ENCODE results near the gene CSMD2. TPM values are rescaled to one million over a fixed set of nuclear protein-coding genes. Genes with fewer than 3 reads are reported as not detected.

The CSMD2 gene
- polyA plus RNA-seq, 1 experiment = 2.3 TPM

DNA sequence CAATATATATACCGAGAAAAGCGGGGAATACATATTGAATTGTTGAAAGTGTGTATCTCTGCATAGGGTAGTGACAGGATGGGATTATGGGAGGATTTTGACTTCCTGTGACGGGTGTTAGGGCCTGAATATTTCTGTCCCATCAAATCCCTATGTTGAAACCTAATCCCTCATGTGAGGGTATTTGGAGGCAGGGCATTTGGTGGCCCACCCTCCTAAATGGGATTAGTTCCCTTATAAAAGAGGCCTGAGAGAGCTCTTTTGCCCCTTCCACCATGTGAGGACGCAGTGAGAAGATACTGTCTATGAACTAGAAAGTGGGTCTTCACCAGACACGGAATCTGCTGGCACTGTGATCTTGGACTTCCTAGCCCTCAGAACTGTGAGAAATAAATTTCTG is 555.3 kb downstream of the CSMD2 start:
- Histone ChIP-seq H3K27ac (ENCODE audit: low read depth, low read length) (no peak overlapping the region), H3K9me3 (ENCODE audit: control insufficient read depth, insufficient read depth, low read length) (no peaks in the 10 kb centered on the region; the same call in 1 of the 2 replicates), H3K27me3 (ENCODE audit: control insufficient read depth, insufficient read depth, low read length) (no peaks in the 10 kb centered on the region), H3K4me3 (ENCODE audit: low read depth, low read length) (no peak overlapping the region)
- no peak for DNase-seq (ENCODE audit: low read depth, low spot score)
- TF ChIP-seq, protein P1, sequence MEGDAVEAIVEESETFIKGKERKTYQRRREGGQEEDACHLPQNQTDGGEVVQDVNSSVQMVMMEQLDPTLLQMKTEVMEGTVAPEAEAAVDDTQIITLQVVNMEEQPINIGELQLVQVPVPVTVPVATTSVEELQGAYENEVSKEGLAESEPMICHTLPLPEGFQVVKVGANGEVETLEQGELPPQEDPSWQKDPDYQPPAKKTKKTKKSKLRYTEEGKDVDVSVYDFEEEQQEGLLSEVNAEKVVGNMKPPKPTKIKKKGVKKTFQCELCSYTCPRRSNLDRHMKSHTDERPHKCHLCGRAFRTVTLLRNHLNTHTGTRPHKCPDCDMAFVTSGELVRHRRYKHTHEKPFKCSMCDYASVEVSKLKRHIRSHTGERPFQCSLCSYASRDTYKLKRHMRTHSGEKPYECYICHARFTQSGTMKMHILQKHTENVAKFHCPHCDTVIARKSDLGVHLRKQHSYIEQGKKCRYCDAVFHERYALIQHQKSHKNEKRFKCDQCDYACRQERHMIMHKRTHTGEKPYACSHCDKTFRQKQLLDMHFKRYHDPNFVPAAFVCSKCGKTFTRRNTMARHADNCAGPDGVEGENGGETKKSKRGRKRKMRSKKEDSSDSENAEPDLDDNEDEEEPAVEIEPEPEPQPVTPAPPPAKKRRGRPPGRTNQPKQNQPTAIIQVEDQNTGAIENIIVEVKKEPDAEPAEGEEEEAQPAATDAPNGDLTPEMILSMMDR (IDR thresholded peaks at IDR 0.05; ENCODE audit: low read depth, low read length) = no peak
- ChIA-PET CTCF (interaction anchor here (0.6 to 2.0 kb wide), 5 partner anchors 23 to 554 kb away, joined by 3 to 16 read pairs (median 4); partner anchors contain the start of gene ZSCAN20), POLR2A (no interaction called here)

DNA sequence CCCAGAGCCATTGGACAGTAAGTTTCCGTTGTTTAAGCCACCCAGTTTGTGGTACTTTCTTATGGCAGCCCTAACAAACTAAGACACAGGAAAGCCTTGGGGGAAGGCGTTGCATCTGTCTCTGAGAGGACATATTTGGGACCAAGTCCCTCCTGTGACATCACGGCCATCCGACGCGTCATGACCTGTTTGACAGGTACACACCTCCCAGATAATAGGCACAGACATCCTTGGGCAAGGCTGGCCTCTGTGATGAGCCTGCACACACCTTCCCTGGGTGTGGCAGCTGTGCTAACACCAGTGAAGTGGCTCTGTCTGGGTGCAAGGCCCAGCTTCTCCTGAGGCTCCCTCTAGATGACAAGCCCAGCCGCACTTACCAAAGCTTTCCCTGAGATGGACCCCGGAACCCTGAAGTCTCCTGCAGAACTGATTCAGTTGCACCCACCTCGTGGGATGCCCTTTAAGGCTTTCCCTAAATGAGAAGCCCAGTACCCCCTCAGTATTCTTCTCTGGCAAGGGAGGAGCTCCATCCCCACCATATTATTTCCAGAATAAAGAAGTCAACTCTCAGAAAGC is 556.1 kb downstream of the CSMD2 start:
- Histone ChIP-seq H3K4me3 (ENCODE audit: low read depth, low read length) (no peak overlapping the region), H3K27me3 (ENCODE audit: control insufficient read depth, insufficient read depth, low read length) (no peaks in the 10 kb centered on the region), H3K9me3 (ENCODE audit: control insufficient read depth, insufficient read depth, low read length) (no peaks in the 10 kb centered on the region; the same call in 1 of the 2 replicates), H3K27ac (ENCODE audit: low read depth, low read length) (no peak overlapping the region)
- TF ChIP-seq, protein P1 (IDR thresholded peaks at IDR 0.05; ENCODE audit: low read depth, low read length) = no peak
- CTCF ChIA-PET = interaction anchor here (0.6 to 2.0 kb wide), 4 partner anchors 24 to 555 kb away, joined by 3 to 16 read pairs (median 5); partner anchors contain the start of gene ZSCAN20
- no peak for DNase-seq (ENCODE audit: low read depth, low spot score)
- POLR2A ChIA-PET = no interaction called here

DNA sequence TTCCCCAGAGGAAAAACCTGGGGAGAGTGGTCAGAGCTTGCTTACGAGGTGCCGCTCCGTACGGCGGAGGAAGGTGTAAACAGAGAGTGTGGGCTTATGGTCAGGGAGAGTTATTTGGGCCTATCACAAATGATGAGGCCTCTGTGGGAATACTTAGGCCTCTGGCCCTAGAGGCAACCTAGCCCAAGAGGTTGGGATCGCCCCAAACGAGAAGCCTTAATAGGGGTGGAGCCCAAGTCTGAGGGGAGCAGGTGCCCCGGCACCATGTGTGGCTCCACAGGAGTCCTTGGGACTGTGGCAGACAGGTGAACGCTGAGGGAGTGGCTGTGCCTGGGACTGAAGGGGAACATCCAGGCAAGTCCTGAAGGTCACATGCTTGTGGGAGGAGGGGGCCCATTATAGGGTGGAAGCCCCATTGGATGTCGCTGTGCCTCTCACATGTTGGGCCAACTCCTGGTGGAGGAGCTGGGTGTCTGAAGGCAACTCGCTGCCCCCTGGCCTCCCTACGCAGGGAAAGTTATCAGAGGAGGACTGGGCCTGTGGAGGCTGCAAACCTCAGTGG is 557.5 kb downstream of the CSMD2 start:
- CTCF ChIA-PET = no interaction called here
- no peak for DNase-seq (ENCODE audit: low read depth, low spot score)
- POLR2A ChIA-PET = no interaction called here
- TF ChIP-seq, protein P1 (IDR thresholded peaks at IDR 0.05; ENCODE audit: low read depth, low read length) = no peak
- Histone ChIP-seq H3K27me3 (ENCODE audit: control insufficient read depth, insufficient read depth, low read length) (no peaks in the 10 kb centered on the region), H3K9me3 (ENCODE audit: control insufficient read depth, insufficient read depth, low read length) (no peaks in the 10 kb centered on the region; the same call in 1 of the 2 replicates), H3K27ac (ENCODE audit: low read depth, low read length) (no peak overlapping the region), H3K4me3 (ENCODE audit: low read depth, low read length) (no peak overlapping the region)

DNA sequence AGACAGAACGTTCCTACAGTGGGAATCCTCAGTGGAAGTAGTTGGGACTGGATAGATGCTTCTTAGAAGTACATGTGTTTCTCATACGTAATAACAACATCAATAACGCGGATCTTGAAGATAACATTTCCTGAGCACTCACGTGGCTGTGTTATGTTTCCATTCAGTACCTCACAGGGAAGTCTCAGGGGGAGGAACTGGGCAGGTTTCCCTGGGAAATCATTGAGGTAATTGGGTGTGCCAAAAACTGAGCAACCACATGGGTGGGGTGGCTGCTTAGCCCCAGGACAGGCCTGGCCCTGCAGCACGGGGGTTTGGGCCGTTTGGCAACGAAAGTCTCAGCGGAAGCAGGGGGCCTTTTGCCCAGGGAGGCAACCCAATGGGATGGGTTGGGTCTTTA is 558.8 kb downstream of the CSMD2 start:
- H3K4me3 ChIP-seq (ENCODE audit: low read depth, low read length) = no peak overlapping the region
- ChIA-PET CTCF (no interaction called here), POLR2A (no interaction called here)
- H3K9me3 ChIP-seq (ENCODE audit: control insufficient read depth, insufficient read depth, low read length) = no peaks in the 10 kb centered on the region; the same call in 1 of the 2 replicates
- no peak overlapping the region for H3K27ac ChIP-seq (ENCODE audit: low read depth, low read length)
- no peaks in the 10 kb centered on the region for H3K27me3 ChIP-seq (ENCODE audit: control insufficient read depth, insufficient read depth, low read length)
- no peak for DNase-seq (ENCODE audit: low read depth, low spot score)
- TF ChIP-seq, protein P1 (IDR thresholded peaks at IDR 0.05; ENCODE audit: low read depth, low read length) = no peak

DNA sequence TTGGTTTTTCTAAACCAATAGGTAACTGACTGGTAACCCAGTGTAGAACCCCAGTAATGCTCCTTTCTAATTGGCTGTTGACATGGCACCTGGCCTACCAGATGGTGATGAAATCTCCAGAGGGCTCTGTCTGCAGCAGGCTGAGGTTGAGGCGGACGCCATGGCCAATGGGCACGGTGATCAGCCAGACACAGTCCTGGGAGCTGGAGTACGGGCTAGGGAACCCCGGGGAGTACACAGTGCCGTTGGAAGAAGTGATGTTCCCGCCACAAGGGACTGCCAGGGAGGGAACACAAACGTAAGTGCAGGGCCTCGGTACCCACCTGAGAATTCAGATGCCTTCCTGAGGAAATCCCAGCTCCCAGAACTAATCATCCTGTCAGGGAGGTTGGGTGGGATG is 562.8 kb downstream of the CSMD2 start:
- ChIA-PET CTCF (interaction anchor here (0.9 to 3.1 kb wide), 2 partner anchors 10 to 31 kb away, joined by 5 to 19 read pairs; no protein-coding TSS in a partner anchor), POLR2A (no interaction called here)
- TF ChIP-seq, protein P1 (IDR thresholded peaks at IDR 0.05; ENCODE audit: low read depth, low read length) = no peak
- H3K9me3 ChIP-seq (ENCODE audit: control insufficient read depth, insufficient read depth, low read length) = no peaks in the 10 kb centered on the region
- no peak overlapping the region for H3K27ac ChIP-seq (ENCODE audit: low read depth, low read length)
- H3K4me3 ChIP-seq (ENCODE audit: low read depth, low read length) = no peak overlapping the region
- no peaks in the 10 kb centered on the region for H3K27me3 ChIP-seq (ENCODE audit: control insufficient read depth, insufficient read depth, low read length)
- DNase-seq (ENCODE audit: low read depth, low spot score) = no peak
